Pancreas (tissue), 10 donors: ENCODE results near the gene UROD. TPM values are rescaled to one million over a fixed set of nuclear protein-coding genes. Genes with fewer than 3 reads are reported as not detected.

ENCODE experiments used
- ATAC-seq, 4 donors: fragments of 200-7000 bp; cut with Tn5 transposase; one replicate each; pipeline versions ENCODE4 v1.8.0 to v1.9.1; 2020; ENCODE audit warnings: mild to moderate bottlenecking in 4 of 4, moderate library complexity in 4 of 4
- DNase-seq, 6 donors: peaks; one replicate each; pipeline ENCODE4 v3.0.0-alpha.2; 2020
- FAIRE-seq: peaks from 2 replicates; lab custom pipeline; 2012; peaks lifted over from hg19 to GRCh38; lab: Jason Lieb, UNC
- H3K27ac ChIP-seq, 4 donors: fragments of 200-600 bp; sonication (generic); 1 replicate in 3 of 4; 2 replicates in 1 of 4; pipeline versions ENCODE4 v1.5.0 to v1.8.0; 2020
- H3K27me3 ChIP-seq, 4 donors: fragments of 200-600 bp; one replicate each; pipeline ENCODE4 v1.8.0; 2021
- H3K36me3 ChIP-seq, 3 donors: fragments of 200-600 bp; sonication (generic) in 1 of 3; one replicate each; pipeline versions ENCODE4 v1.5.0 to v1.8.0; 2020 to 2021
- H3K4me1 ChIP-seq, 3 donors: fragments of 200-600 bp; one replicate each; pipeline ENCODE4 v1.8.0; 2021
- H3K4me3 ChIP-seq, 4 donors: fragments of 200-600 bp; sonication (generic) in 2 of 4; one replicate each; pipeline versions ENCODE4 v1.5.0 to v1.8.0; 2020 to 2021
- H3K9me3 ChIP-seq, 4 donors: fragments of 200-600 bp; one replicate each; pipeline ENCODE4 v1.8.0; 2021
- CTCF ChIP-seq, 4 donors: fragments of 200-600 bp; sonication (generic) in 3 of 4; IDR thresholded peaks; one replicate each; pipeline versions ENCODE4 v1.5.0 to v1.8.0; 2021; ENCODE audit warnings: antibody characterized with exemption in 4 of 4
- WGBS, 2 donors: extraction: QIAGEN DNeasy Blood & Tissue Kit; methylation state at CpG; one replicate each; pipeline ENCODE4 v1.1.7; 2013; 5-methylcytosine and 5-hydroxymethylcytosine counted together
- intact Hi-C, 3 donors: fragments of 100-400 bp; cut with DNase I; formaldehyde crosslinking; loops; one replicate each; pipeline versions ENCODE4 v1.11.1 to v1.14.2; 2022
- polyA plus RNA-seq, 2 donors: library from polyadenylated mRNA; stranded (reverse); fragments of 200-250 nt; gene quantifications; one replicate each; pipeline ENCODE4 v1.2.3, GENCODE V29; 2013
- total RNA-seq, 6 donors: library from RNA; stranded (reverse); fragmentation: NEBNext Ultra II Directional in 4 of 6; extraction: Animal tissue kit (Norgen Biotek cat#: 25700) in 4 of 6; gene quantifications; one replicate each; pipeline versions ENCODE4 v1.2.1 to v1.2.4, GENCODE V29; 2021 to 2023
- donor health status: healthy with polysubstance abuse.
- donor health status: DM: no; HTN: no; CAD: no; lungs with moderate emphysema.
- donor health status: DM: no; HTN: no; CAD: no.
- donor health status: control.
- donor health status: control.
- donor health status: Bipolar disorder and iron deficiency.
- donor health status: DM: yes; HTN: yes; CAD: no.
- donor health status: DM: no; HTN: no; CAD: no.
- donor health status: DM: no; HTN: no; CAD: no.
- donor health status: DM: yes; HTN: yes; CAD: no.

The UROD gene
- total and polyA plus RNA-seq, 8 donors, result 16.9 to 71.2 (median 27.8) TPM

GRCh38 chr1:45012639-45013278 lies 705 bp downstream of the UROD start:
- Histone ChIP-seq H3K9me3 (no peaks in the 10 kb centered on the region), H3K4me3 (peak overlapping the region; percentile 40 to 99 (median 70)), H3K27ac (peak overlapping the region in 3 of 4 donors; percentile 60 to 82 (median 61)), H3K27me3 (no peaks in the 10 kb centered on the region), H3K4me1 (peaks cover 0 to 24% (median 6%) of the 10 kb centered on the region in 3 donors), H3K36me3 (peaks cover 0 to 16% (median 8%) of the 10 kb centered on the region in 3 donors)
- TF ChIP-seq CTCF (IDR thresholded peaks at IDR 0.05), result no peak
- peak; percentile 77 to 93 (median 82) for DNase-seq
- 7 to 10% methylated on average over 21 of the region's 21 CpGs for WGBS, 2 donors
- ATAC-seq, result peak; percentile 30 to 68 (median 55)
- FAIRE-seq, result no peak
- intact Hi-C loops, result loop anchor here in 2 of 3 donors (2.0 to 5.0 kb wide), 3 partner anchors 225 to 290 kb away; partner anchors contain the start of gene BEST4 (in 1 of the 2)

GRCh38 chr1:45013551-45014209 lies 1.6 kb downstream of the UROD start:
- FAIRE-seq, result no peak
- no peak for TF ChIP-seq CTCF (IDR thresholded peaks at IDR 0.05)

GRCh38 chr1:45014321-45015028 lies 2.4 kb downstream of the UROD start:
- DNase-seq, result peak in 5 of 6 donors; percentile 67 to 86 (median 79)
- peak; percentile 83 to 90 (median 86) for TF ChIP-seq CTCF (IDR thresholded peaks at IDR 0.05)
- Histone ChIP-seq H3K4me3 (no peak overlapping the region), H3K36me3 (no peaks in the 10 kb centered on the region), H3K9me3 (no peaks in the 10 kb centered on the region), H3K27ac (no peak overlapping the region), H3K4me1 (peaks cover 0 to 23% (median 6%) of the 10 kb centered on the region in 3 donors), H3K27me3 (no peaks in the 10 kb centered on the region)
- 24 to 37% methylated on average over 6 of the region's 6 CpGs for WGBS, 2 donors
- no peak for FAIRE-seq
- intact Hi-C loops, result loop anchor here in 2 of 3 donors (5.0 kb wide), 4 partner anchors 213 to 478 kb away; partner anchors contain the start of genes BEST4 (in 1 of the 2) and TESK2 (in 1 of the 2)
- peak in 3 of 4 donors; percentile 23 to 39 (median 27) for ATAC-seq

More at GRCh38 chr1:45013551-45014209, 1.6 kb downstream of the UROD start:
- no peak overlapping the region for H3K4me3 ChIP-seq
- H3K9me3 ChIP-seq, result no peaks in the 10 kb centered on the region
- peaks cover 0 to 24% (median 6%) of the 10 kb centered on the region in 3 donors for H3K4me1 ChIP-seq
- DNase-seq (no peak), ATAC-seq (no peak)
- no peak overlapping the region for H3K27ac ChIP-seq
- no peaks in the 10 kb centered on the region for H3K27me3 ChIP-seq
- WGBS, 2 donors, result 75 to 84% methylated on average over 12 of the region's 12 CpGs
- peaks cover 0 to 6% (median 0%) of the 10 kb centered on the region in 3 donors for H3K36me3 ChIP-seq
- intact Hi-C loops, result loop anchor here in 2 of 3 donors (2.0 to 5.0 kb wide), 3 partner anchors 226 to 289 kb away; partner anchors contain the start of gene BEST4 (in 1 of the 2)

GRCh38 chr1:45015683-45016082 lies 3.6 kb downstream of the UROD start:
- Histone ChIP-seq H3K36me3 (no peaks in the 10 kb centered on the region), H3K9me3 (no peaks in the 10 kb centered on the region), H3K4me3 (no peak overlapping the region), H3K4me1 (peaks cover 0 to 16% (median 6%) of the 10 kb centered on the region in 3 donors), H3K27me3 (no peaks in the 10 kb centered on the region), H3K27ac (no peak overlapping the region)
- no peak for FAIRE-seq
- TF ChIP-seq CTCF (IDR thresholded peaks at IDR 0.05), result no peak
- no peak for DNase-seq
- WGBS, 2 donors, result 50 to 62% methylated on average over 2 of the region's 2 CpGs
- ATAC-seq, result no peak
- intact Hi-C loops, result loop anchor here in 1 of 3 donors (5.0 kb wide), 2 partner anchors 212 to 477 kb away; partner anchors contain the start of gene TESK2
